GM23338 (cell line): ENCODE measurements around the gene BPNT1. TPM values are rescaled to one million over a fixed set of nuclear protein-coding genes. Genes with fewer than 3 reads are reported as not detected.

Source experiments
- ATAC-seq: fragments of 200-7000 bp; cut with Tn5 transposase; 3 replicates; pipeline ENCODE4 v1.9.1; 2020
- DNase-seq: peaks from one replicate; pipeline ENCODE4 v3.0.0-alpha.2; 2015; ENCODE audit warnings: low spot score
- H2AFZ ChIP-seq: fragments of 200-600 bp; sonication (generic); 2 replicates; pipeline ENCODE4 v1.8.0; 2016; ENCODE audit warnings: antibody characterized with exemption, mild to moderate bottlenecking, moderate library complexity
- H3F3A ChIP-seq: fragments of 200-600 bp; sonication (generic); replicated peaks from 2 replicates; pipeline ENCODE4 v1.8.0; 2017; ENCODE audit warnings: antibody characterized with exemption, mixed run types, low read depth
- H3K27ac ChIP-seq: fragments of 200-600 bp; sonication (generic); 2 replicates; pipeline ENCODE4 v1.6.1; 2016; ENCODE audit warnings: low read depth
- H3K27me3 ChIP-seq: fragments of 200-600 bp; sonication (generic); 2 replicates; pipeline ENCODE4 v1.8.0; 2016; ENCODE audit warnings: mild to moderate bottlenecking, mixed run types, moderate library complexity; ENCODE audit not compliant: insufficient read depth
- H3K36me3 ChIP-seq: fragments of 200-600 bp; sonication (generic); 2 replicates; pipeline ENCODE4 v1.8.0; 2016; ENCODE audit warnings: mild to moderate bottlenecking; ENCODE audit not compliant: insufficient read depth
- H3K4me1 ChIP-seq: fragments of 200-600 bp; sonication (generic); 2 replicates; pipeline ENCODE4 v1.8.0; 2016; ENCODE audit warnings: mild to moderate bottlenecking, moderate library complexity; ENCODE audit not compliant: insufficient read depth
- H3K4me2 ChIP-seq: fragments of 200-600 bp; sonication (generic); 2 replicates; pipeline ENCODE4 v1.7.1; 2017; ENCODE audit warnings: mixed run types
- H3K4me3 ChIP-seq: fragments of 200-600 bp; sonication (generic); 2 replicates; pipeline ENCODE4 v1.6.1; 2016; ENCODE audit warnings: mixed run types
- H3K79me2 ChIP-seq: fragments of 200-600 bp; sonication (generic); replicated peaks from 2 replicates; pipeline ENCODE4 v1.8.0; 2017; ENCODE audit warnings: mild to moderate bottlenecking; ENCODE audit not compliant: insufficient read depth
- H3K9me2 ChIP-seq: fragments of 200-600 bp; sonication (generic); 2 replicates; pipeline ENCODE4 v1.8.0; 2017; ENCODE audit not compliant: insufficient read depth
- H4K20me1 ChIP-seq: fragments of 200-600 bp; sonication (generic); replicated peaks from 2 replicates; pipeline ENCODE4 v1.8.0; 2017; ENCODE audit warnings: mild to moderate bottlenecking; ENCODE audit not compliant: insufficient read depth
- H3K27ac Mint-ChIP-seq: 2 replicates; pipeline ENCODE4 v1.8.0; 2020; ENCODE audit warnings: inconsistent platforms, mild to moderate bottlenecking, moderate library complexity, mixed read lengths
- H3K27me3 Mint-ChIP-seq: 3 replicates; pipeline ENCODE4 v1.8.0; 2022; ENCODE audit warnings: low read depth, mild to moderate bottlenecking, moderate library complexity, mixed read lengths, inconsistent platforms; ENCODE audit not compliant: insufficient read depth, poor library complexity
- H3K36me3 Mint-ChIP-seq: 3 replicates; pipeline ENCODE4 v1.8.0; 2021; ENCODE audit warnings: low read depth, mild to moderate bottlenecking, inconsistent platforms, moderate library complexity, mixed read lengths
- H3K4me1 Mint-ChIP-seq: 3 replicates; pipeline ENCODE4 v1.8.0; 2020; ENCODE audit warnings: mild to moderate bottlenecking, inconsistent platforms, mixed read lengths
- H3K4me3 Mint-ChIP-seq: 3 replicates; pipeline ENCODE4 v1.8.0; 2021; ENCODE audit warnings: moderate library complexity, mild to moderate bottlenecking, inconsistent platforms, mixed read lengths
- H3K9me3 Mint-ChIP-seq: 3 replicates; pipeline ENCODE4 v1.8.0; 2020; ENCODE audit warnings: moderate library complexity, mild to moderate bottlenecking, inconsistent platforms, mixed read lengths
- CREB1 ChIP-seq: fragments of 250-450 bp; sonication (Bioruptor Pico); IDR thresholded peaks from 2 replicates; pipeline ENCODE4 v1.5.0; 2020; ENCODE audit warnings: low read depth, mild to moderate bottlenecking, moderate library complexity
- EZH2 ChIP-seq: fragments of 200-600 bp; sonication (generic); IDR thresholded peaks from one replicate; pipeline ENCODE4 v1.8.0; 2017; ENCODE audit warnings: antibody characterized with exemption, mild to moderate bottlenecking, low read depth; ENCODE audit not compliant: unreplicated experiment
- EZH2phosphoT487 ChIP-seq: fragments of 200-600 bp; sonication (generic); IDR thresholded peaks from one replicate; pipeline ENCODE4 v1.8.1; 2018; ENCODE audit warnings: antibody characterized with exemption; ENCODE audit not compliant: unreplicated experiment
- JUNB ChIP-seq: IDR thresholded peaks from one replicate; pipeline ENCODE4 v1.6.1; 2016; ENCODE audit warnings: antibody characterized with exemption; ENCODE audit not compliant: unreplicated experiment
- NANOG ChIP-seq: IDR thresholded peaks from 2 replicates; pipeline ENCODE4 v1.6.1; 2016; ENCODE audit warnings: antibody characterized with exemption, borderline replicate concordance
- POLR2AphosphoS5 ChIP-seq: IDR thresholded peaks from 2 replicates; pipeline ENCODE4 v1.6.1; 2016; ENCODE audit warnings: antibody characterized with exemption, low read depth
- STAT1 ChIP-seq: IDR thresholded peaks from one replicate; pipeline ENCODE4 v1.6.1; 2016; ENCODE audit warnings: antibody characterized with exemption; ENCODE audit not compliant: unreplicated experiment
- ZNF114 ChIP-seq: fragments of 250-450 bp; sonication (Bioruptor Pico); IDR thresholded peaks from 2 replicates; pipeline ENCODE4 v1.5.0; 2020; ENCODE audit warnings: mild to moderate bottlenecking, moderate library complexity
- ZNF331 ChIP-seq: fragments of 250-450 bp; sonication (Bioruptor Pico); IDR thresholded peaks from 2 replicates; pipeline ENCODE4 v1.5.0; 2020; ENCODE audit warnings: low read depth, mild to moderate bottlenecking, moderate library complexity
- long read RNA-seq: library from polyadenylated mRNA; unstranded; transcript quantifications from one replicate; pipeline ENCODE4 v2.0.0, GENCODE V29; 2020; ENCODE audit not compliant: unreplicated experiment
- polyA plus RNA-seq: library from polyadenylated mRNA; unstranded; fragments of >200 nt; fragmentation: Nextera tagmentation; extraction: Ambion mirVana; gene quantifications from 2 replicates; pipeline ENCODE4 v1.2.1, GENCODE V29; 2016
- total RNA-seq: library from RNA; depleted of rRNA; stranded (reverse); fragments of >200 nt; shearing (Covaris generic); gene quantifications from 2 replicates; pipeline ENCODE4 v1.2.3, GENCODE V29; 2014; rRNA removed
- TF ChIP-seq, protein P1 (sequence below), 2 experiments: fragments of 200-600 bp in 1 of 2; sonication (generic) in 1 of 2; conservative IDR thresholded peaks; 2 replicates each; pipeline versions ENCODE4 v1.5.1 to v1.6.1; 2016 to 2017; ENCODE audit warnings: antibody characterized with exemption in 2 of 2, low read depth in 2 of 2, mild to moderate bottlenecking in 2 of 2, moderate library complexity in 1 of 2
- TF ChIP-seq, protein P2 (sequence below): IDR thresholded peaks from one replicate; pipeline ENCODE4 v1.6.1; 2018; ENCODE audit warnings: antibody characterized with exemption; ENCODE audit not compliant: unreplicated experiment
- TF ChIP-seq, protein P3 (sequence below): fragments of 250-450 bp; sonication (Bioruptor Pico); IDR thresholded peaks from 2 replicates; pipeline ENCODE4 v1.5.0; 2020; ENCODE audit warnings: mild to moderate bottlenecking, moderate library complexity

BPNT1 gene, protein sequence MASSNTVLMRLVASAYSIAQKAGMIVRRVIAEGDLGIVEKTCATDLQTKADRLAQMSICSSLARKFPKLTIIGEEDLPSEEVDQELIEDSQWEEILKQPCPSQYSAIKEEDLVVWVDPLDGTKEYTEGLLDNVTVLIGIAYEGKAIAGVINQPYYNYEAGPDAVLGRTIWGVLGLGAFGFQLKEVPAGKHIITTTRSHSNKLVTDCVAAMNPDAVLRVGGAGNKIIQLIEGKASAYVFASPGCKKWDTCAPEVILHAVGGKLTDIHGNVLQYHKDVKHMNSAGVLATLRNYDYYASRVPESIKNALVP
- total RNA-seq (16.9 and 17.2 TPM in 2 replicates), polyA plus RNA-seq (8.9 and 9.6 TPM in 2 replicates)
- long read RNA-seq, partial matches to known transcripts = 0 of 2 reads
- long read RNA-seq, other reads (novel, unspliced or antisense) = 0 of 2 reads

- Histone ChIP-seq H3F3A (0 out of 2 replicates have a peak, but pooled peaks cover 7% of the 10 kb centered on the region), H3K27ac (no peak within 1 kb of the TSS), H3K9me2 (no peaks in the 10 kb centered on the region), H4K20me1 (no peaks in the 10 kb centered on the region), H2AFZ (peak within 1 kb of the TSS; percentile 53), H3K79me2 (peaks cover 8% of the 10 kb centered on the region; the same call in 1 of the 2 replicates), H3K4me3 (peak within 1 kb of the TSS; percentile 58), H3K27me3 (no peaks in the 10 kb centered on the region), H3K36me3 (no peaks in the 10 kb centered on the region), H3K4me1 (peaks cover under 1% of the 10 kb centered on the region; the same call in 1 of the 2 replicates), H3K4me2 (peak within 1 kb of the TSS; percentile 83)
- Mint-ChIP-seq H3K27ac (peak within 1 kb of the TSS; percentile 42; the same call in 1 of the 2 replicates), H3K27me3 (peaks cover 9% of the 10 kb centered on the region), H3K4me3 (peak within 1 kb of the TSS; percentile 87), H3K4me1 (no peaks in the 10 kb centered on the region), H3K36me3 (no peaks in the 10 kb centered on the region), H3K9me3 (no peaks in the 10 kb centered on the region)
- peak; percentile 97 for DNase-seq
- ATAC-seq = peak; percentile 70
- TF ChIP-seq, protein P1, sequence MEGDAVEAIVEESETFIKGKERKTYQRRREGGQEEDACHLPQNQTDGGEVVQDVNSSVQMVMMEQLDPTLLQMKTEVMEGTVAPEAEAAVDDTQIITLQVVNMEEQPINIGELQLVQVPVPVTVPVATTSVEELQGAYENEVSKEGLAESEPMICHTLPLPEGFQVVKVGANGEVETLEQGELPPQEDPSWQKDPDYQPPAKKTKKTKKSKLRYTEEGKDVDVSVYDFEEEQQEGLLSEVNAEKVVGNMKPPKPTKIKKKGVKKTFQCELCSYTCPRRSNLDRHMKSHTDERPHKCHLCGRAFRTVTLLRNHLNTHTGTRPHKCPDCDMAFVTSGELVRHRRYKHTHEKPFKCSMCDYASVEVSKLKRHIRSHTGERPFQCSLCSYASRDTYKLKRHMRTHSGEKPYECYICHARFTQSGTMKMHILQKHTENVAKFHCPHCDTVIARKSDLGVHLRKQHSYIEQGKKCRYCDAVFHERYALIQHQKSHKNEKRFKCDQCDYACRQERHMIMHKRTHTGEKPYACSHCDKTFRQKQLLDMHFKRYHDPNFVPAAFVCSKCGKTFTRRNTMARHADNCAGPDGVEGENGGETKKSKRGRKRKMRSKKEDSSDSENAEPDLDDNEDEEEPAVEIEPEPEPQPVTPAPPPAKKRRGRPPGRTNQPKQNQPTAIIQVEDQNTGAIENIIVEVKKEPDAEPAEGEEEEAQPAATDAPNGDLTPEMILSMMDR (conservative IDR thresholded peaks at IDR 0.05; ENCODE audit: low read depth in 2 of 2) = peak in 1 of 2 experiments; percentile 24; a peak in 1 of 4 replicates
- no peak for TF ChIP-seq JUNB
- TF ChIP-seq, protein P2, sequence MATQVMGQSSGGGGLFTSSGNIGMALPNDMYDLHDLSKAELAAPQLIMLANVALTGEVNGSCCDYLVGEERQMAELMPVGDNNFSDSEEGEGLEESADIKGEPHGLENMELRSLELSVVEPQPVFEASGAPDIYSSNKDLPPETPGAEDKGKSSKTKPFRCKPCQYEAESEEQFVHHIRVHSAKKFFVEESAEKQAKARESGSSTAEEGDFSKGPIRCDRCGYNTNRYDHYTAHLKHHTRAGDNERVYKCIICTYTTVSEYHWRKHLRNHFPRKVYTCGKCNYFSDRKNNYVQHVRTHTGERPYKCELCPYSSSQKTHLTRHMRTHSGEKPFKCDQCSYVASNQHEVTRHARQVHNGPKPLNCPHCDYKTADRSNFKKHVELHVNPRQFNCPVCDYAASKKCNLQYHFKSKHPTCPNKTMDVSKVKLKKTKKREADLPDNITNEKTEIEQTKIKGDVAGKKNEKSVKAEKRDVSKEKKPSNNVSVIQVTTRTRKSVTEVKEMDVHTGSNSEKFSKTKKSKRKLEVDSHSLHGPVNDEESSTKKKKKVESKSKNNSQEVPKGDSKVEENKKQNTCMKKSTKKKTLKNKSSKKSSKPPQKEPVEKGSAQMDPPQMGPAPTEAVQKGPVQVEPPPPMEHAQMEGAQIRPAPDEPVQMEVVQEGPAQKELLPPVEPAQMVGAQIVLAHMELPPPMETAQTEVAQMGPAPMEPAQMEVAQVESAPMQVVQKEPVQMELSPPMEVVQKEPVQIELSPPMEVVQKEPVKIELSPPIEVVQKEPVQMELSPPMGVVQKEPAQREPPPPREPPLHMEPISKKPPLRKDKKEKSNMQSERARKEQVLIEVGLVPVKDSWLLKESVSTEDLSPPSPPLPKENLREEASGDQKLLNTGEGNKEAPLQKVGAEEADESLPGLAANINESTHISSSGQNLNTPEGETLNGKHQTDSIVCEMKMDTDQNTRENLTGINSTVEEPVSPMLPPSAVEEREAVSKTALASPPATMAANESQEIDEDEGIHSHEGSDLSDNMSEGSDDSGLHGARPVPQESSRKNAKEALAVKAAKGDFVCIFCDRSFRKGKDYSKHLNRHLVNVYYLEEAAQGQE = no peak
- TF ChIP-seq POLR2AphosphoS5 = peak; percentile 87
- TF ChIP-seq EZH2phosphoT487 = no peak
- TF ChIP-seq ZNF114 (CRISPR knock-in tag) = no peak
- TF ChIP-seq ZNF331 = no peak
- TF ChIP-seq EZH2 = no peak
- peak; percentile 67 for TF ChIP-seq CREB1 (CRISPR knock-in tag)
- TF ChIP-seq STAT1 = no peak
- no peak for TF ChIP-seq NANOG
- TF ChIP-seq, protein P3, sequence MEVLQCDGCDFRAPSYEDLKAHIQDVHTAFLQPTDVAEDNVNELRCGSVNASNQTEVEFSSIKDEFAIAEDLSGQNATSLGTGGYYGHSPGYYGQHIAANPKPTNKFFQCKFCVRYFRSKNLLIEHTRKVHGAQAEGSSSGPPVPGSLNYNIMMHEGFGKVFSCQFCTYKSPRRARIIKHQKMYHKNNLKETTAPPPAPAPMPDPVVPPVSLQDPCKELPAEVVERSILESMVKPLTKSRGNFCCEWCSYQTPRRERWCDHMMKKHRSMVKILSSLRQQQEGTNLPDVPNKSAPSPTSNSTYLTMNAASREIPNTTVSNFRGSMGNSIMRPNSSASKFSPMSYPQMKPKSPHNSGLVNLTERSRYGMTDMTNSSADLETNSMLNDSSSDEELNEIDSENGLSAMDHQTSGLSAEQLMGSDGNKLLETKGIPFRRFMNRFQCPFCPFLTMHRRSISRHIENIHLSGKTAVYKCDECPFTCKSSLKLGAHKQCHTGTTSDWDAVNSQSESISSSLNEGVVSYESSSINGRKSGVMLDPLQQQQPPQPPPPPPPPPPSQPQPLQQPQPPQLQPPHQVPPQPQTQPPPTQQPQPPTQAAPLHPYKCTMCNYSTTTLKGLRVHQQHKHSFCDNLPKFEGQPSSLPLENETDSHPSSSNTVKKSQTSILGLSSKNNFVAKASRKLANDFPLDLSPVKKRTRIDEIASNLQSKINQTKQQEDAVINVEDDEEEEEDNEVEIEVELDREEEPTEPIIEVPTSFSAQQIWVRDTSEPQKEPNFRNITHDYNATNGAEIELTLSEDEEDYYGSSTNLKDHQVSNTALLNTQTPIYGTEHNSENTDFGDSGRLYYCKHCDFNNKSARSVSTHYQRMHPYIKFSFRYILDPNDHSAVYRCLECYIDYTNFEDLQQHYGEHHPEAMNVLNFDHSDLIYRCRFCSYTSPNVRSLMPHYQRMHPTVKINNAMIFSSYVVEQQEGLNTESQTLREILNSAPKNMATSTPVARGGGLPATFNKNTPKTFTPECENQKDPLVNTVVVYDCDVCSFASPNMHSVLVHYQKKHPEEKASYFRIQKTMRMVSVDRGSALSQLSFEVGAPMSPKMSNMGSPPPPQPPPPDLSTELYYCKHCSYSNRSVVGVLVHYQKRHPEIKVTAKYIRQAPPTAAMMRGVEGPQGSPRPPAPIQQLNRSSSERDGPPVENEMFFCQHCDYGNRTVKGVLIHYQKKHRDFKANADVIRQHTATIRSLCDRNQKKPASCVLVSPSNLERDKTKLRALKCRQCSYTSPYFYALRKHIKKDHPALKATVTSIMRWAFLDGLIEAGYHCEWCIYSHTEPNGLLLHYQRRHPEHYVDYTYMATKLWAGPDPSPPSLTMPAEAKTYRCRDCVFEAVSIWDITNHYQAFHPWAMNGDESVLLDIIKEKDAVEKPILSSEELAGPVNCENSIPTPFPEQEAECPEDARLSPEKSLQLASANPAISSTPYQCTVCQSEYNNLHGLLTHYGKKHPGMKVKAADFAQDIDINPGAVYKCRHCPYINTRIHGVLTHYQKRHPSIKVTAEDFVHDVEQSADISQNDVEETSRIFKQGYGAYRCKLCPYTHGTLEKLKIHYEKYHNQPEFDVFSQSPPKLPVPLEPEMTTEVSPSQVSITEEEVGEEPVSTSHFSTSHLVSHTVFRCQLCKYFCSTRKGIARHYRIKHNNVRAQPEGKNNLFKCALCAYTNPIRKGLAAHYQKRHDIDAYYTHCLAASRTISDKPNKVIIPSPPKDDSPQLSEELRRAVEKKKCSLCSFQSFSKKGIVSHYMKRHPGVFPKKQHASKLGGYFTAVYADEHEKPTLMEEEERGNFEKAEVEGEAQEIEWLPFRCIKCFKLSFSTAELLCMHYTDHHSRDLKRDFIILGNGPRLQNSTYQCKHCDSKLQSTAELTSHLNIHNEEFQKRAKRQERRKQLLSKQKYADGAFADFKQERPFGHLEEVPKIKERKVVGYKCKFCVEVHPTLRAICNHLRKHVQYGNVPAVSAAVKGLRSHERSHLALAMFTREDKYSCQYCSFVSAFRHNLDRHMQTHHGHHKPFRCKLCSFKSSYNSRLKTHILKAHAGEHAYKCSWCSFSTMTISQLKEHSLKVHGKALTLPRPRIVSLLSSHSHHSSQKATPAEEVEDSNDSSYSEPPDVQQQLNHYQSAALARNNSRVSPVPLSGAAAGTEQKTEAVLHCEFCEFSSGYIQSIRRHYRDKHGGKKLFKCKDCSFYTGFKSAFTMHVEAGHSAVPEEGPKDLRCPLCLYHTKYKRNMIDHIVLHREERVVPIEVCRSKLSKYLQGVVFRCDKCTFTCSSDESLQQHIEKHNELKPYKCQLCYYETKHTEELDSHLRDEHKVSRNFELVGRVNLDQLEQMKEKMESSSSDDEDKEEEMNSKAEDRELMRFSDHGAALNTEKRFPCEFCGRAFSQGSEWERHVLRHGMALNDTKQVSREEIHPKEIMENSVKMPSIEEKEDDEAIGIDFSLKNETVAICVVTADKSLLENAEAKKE (CRISPR knock-in tag) = no peak
Observed at GRCh38 chr1:220089650-220090556, at the start of gene BPNT1. TSS of gene BPNT1 (minus strand) at chr1:220089788. CDS start at chr1:220079846, 9,942 bp downstream.
